Measurements from ENCODE around the gene ATP6V0A1. TPM values are rescaled to one million over a fixed set of nuclear protein-coding genes. Genes with fewer than 3 reads are reported as not detected.

The ATP6V0A1 gene
- total RNA-seq, 4 donors from 2014 or later, result 81.6 to 126 (median 96.6) TPM

DNA sequence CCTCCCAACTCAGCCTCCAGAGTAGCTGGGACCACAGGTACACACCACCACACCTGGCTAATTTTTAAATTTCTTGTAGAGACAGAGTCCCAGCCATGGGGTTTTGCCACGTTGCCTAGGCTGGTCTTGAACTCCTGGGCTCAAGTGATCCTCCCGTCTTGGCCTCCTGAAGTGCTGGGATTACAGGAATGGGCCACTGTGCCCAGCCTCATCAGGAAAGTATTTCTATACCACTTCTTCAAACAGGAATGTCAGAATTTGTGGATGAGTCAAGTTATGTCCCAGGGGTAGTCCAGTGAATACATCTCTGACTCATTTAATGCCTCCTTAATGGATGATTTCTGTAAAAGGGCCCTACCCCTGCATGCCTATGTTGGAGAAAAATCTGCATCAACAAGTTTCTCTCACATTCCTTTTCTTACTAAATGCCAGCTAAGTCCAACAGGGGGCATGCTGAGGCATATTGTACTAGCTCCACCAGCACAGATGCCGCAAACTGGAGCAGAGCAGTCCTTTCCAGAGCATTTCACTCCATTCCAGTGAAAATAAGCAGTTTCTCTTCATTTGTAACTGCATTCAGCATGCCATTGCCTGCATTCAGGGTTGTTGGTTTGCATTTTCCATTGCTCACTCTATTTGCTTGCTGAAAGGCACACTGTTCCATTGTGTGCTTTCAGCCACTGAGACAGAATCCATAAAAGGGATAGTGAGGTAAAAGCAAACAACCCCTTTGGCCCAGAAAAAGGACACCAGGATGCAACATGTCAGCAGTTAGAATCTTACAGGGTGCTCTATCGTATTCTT lies 30.3 kb upstream of the ATP6V0A1 start:
- Histone ChIP-seq H3K36me3 (no peaks in the 10 kb centered on the region), H3K9me3 (no peaks in the 10 kb centered on the region), H3K27ac (peak overlapping the region; percentile 55 to 84 (median 66)), H3K4me1 (peaks cover 0 to 58% (median 28%) of the 10 kb centered on the region in 4 donors), H3K27me3 (no peaks in the 10 kb centered on the region), H3K4me3 (no peak overlapping the region)
- WGBS, 2 donors, result 30 to 41% methylated on average over 4 of the region's 4 CpGs
- TF ChIP-seq POLR2A (IDR thresholded peaks at IDR 0.05), result no peak
- TF ChIP-seq EP300 (IDR thresholded peaks at IDR 0.05), result peak in 1 of 2 donors; percentile 67
- TF ChIP-seq, protein P1, sequence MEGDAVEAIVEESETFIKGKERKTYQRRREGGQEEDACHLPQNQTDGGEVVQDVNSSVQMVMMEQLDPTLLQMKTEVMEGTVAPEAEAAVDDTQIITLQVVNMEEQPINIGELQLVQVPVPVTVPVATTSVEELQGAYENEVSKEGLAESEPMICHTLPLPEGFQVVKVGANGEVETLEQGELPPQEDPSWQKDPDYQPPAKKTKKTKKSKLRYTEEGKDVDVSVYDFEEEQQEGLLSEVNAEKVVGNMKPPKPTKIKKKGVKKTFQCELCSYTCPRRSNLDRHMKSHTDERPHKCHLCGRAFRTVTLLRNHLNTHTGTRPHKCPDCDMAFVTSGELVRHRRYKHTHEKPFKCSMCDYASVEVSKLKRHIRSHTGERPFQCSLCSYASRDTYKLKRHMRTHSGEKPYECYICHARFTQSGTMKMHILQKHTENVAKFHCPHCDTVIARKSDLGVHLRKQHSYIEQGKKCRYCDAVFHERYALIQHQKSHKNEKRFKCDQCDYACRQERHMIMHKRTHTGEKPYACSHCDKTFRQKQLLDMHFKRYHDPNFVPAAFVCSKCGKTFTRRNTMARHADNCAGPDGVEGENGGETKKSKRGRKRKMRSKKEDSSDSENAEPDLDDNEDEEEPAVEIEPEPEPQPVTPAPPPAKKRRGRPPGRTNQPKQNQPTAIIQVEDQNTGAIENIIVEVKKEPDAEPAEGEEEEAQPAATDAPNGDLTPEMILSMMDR (IDR thresholded peaks at IDR 0.05), result peak; percentile 64 to 83 (median 75)
- peak in 1 of 2 donors; percentile 90 for DNase-seq (ENCODE audit: low spot score in 2 of 2)

DNA sequence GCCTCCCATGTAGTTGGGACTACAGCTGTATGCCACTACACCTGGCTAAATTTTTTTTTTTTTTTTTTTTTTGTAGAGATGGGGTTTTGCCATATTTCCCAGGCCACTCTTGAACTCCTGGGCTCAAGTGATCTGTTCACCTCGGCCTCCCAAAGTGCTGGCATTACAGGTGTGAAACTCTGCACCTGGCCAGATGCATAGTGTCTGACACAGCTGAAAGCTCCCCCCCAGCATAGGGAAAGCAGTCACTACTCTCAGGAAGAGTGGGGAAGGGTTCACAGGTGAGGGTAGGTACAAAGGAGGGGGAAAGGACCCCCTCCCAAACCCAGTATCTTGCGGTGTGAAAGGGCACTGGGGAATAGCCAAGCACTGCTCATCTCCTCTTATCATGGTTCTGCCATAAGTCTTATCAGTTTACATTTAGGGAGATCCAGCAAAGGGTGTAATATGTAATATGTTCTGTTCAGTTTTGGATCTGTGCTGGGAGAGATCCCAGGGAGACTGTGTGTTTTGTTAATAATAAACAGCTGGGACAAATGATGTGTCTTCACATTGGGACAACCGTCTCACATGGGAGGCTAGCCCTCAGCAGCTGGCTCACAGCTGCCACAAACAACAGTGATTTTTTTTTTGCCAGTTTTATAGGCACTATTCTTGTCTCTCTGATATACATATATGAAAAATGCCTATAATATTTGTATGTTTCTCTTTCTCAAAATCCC lies 28.8 kb upstream of the ATP6V0A1 start:
- Histone ChIP-seq H3K4me3 (no peak overlapping the region), H3K27ac (peak overlapping the region in 1 of 4 donors; percentile 70), H3K27me3 (no peaks in the 10 kb centered on the region), H3K9me3 (no peaks in the 10 kb centered on the region), H3K36me3 (no peaks in the 10 kb centered on the region), H3K4me1 (peaks cover 0 to 42% (median 20%) of the 10 kb centered on the region in 4 donors)
- WGBS, 2 donors, result 61 to 73% methylated on average over 3 of the region's 3 CpGs
- no peak for DNase-seq (ENCODE audit: low spot score in 2 of 2)
- TF ChIP-seq EP300 (IDR thresholded peaks at IDR 0.05) (no peak), POLR2A (IDR thresholded peaks at IDR 0.05) (no peak)
- TF ChIP-seq, protein P1 (IDR thresholded peaks at IDR 0.05), result no peak

DNA sequence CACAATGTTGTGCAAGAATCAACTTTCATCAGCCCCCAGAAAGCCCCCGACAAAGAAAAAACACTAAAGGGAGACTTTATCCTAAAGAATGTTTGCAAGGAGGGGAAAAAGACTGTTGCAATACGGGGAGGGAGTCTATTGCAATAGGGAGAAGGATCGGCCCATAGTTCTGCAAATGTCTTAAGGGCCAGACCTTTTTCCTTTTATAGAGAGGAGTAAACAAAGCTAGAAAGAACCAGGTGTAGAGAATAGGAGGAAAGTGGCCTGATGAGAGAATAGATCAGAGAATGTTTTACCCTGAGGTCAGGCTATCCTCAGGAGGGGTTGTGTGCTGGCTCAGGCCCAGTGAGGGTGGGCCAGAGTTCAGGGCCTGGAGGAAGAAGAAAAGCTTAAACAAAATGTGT lies 26.9 kb upstream of the ATP6V0A1 start:
- peaks cover 0 to 50% (median 25%) of the 10 kb centered on the region in 4 donors for H3K4me1 ChIP-seq
- H3K27me3 ChIP-seq, result no peaks in the 10 kb centered on the region
- DNase-seq (ENCODE audit: low spot score in 2 of 2), result no peak
- no peaks in the 10 kb centered on the region for H3K9me3 ChIP-seq
- TF ChIP-seq POLR2A (IDR thresholded peaks at IDR 0.05), result no peak
- peak in 1 of 2 donors; percentile 42 for TF ChIP-seq EP300 (IDR thresholded peaks at IDR 0.05)
- TF ChIP-seq, protein P1 (IDR thresholded peaks at IDR 0.05), result no peak
- H3K36me3 ChIP-seq, result no peaks in the 10 kb centered on the region
- 34 to 46% methylated on average over 3 of the region's 3 CpGs for WGBS, 2 donors
- no peak overlapping the region for H3K4me3 ChIP-seq
- peak overlapping the region in 2 of 4 donors; percentile 54 to 70 for H3K27ac ChIP-seq

DNA sequence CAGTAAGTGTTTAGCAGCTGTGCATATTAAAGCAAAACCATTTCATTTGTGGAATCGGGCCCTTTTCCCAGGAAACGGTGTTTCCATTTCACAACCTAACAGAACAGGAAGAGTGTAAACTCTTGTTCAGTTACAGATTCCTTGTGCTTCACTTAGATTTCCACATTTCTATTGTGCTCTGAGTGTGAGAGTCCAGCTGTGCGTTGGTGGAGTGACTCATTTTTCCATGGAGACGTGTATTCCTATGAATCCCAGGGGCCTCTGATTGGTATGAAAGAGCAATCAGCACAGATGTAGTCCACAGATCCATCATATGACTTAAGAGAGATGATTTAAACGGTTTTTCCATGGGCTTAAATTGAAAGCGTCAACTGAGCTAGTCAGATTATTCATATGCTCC lies 22.3 kb upstream of the ATP6V0A1 start:
- peak overlapping the region; percentile 32 to 91 (median 79) for H3K27ac ChIP-seq

More for the DNA sequence above, 22.3 kb upstream of the ATP6V0A1 start:
- peaks cover 0 to 23% (median 7%) of the 10 kb centered on the region in 4 donors for H3K4me1 ChIP-seq
- no peaks in the 10 kb centered on the region for H3K9me3 ChIP-seq
- H3K27me3 ChIP-seq, result no peaks in the 10 kb centered on the region
- H3K36me3 ChIP-seq, result no peaks in the 10 kb centered on the region
- TF ChIP-seq EP300 (IDR thresholded peaks at IDR 0.05), result peak; percentile 65 to 94
- TF ChIP-seq POLR2A (IDR thresholded peaks at IDR 0.05), result peak in 1 of 2 donors; percentile 27
- TF ChIP-seq, protein P1 (IDR thresholded peaks at IDR 0.05), result no peak
- peak in 1 of 2 donors; percentile 71 for DNase-seq (ENCODE audit: low spot score in 2 of 2)
- no peak overlapping the region for H3K4me3 ChIP-seq
- 18 to 29% methylated on average over 6 of the region's 6 CpGs for WGBS, 2 donors

Measured in tibial nerve (tissue), 4 donors.